HG02759 (cell line): ENCODE measurements around the gene CCDC6.
A peak's percentile ranks its signal among the peaks of the same experiment; 100 is the strongest.
"Not testable (repeated sequence)": the region's sequence is repeated elsewhere in the genome, so short reads cannot be mapped to it uniquely, and the experiment has no call there.

Source experiments
- ATAC-seq: cut with Tn5 transposase; IDR thresholded peaks from one replicate; pipeline ENCODE4 v1.9.1; 2021; ENCODE audit warnings: mild to moderate bottlenecking, moderate library complexity; ENCODE audit not compliant: unreplicated experiment

The CCDC6 gene

DNA sequence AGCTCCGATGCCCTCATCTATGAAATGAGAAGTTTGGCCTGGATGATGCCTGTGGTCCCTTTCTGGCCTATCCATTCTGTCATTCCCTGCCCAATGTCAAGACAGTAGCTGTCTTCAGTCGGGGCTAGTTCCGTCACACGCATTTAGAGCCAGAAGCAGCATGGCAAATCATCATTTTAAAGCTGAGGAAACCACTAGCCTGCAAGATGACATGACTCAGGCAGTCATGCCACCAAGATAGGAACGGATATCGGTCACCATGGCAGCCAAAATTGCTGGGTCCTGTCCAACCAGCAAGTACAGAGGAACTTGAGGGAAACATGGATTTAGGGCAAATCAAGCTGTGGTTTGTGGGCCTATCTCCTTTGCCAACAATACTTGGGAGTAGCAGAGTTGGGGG, 88.6 kb downstream of the CCDC6 start:
- no peak for ATAC-seq

DNA sequence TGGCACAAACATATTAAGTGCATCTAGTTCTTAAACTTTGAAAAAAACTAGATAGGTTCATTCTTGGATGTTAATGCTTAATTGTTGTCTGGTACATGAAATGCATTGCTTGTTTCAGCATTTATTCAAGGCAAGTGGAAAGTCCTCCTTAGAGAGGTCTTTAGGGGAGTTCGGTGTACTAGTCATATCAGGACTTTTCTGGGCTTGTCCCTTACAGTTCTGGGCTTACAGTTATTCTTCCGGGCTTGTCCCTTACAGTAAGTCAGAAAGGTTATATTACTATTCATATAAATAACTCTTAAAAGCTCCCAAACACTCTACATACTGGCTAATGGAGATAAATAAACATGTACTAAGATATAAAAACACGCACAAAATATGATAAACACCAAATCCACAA, 91.5 kb downstream of the CCDC6 start:
- peak; percentile 80 for ATAC-seq

DNA sequence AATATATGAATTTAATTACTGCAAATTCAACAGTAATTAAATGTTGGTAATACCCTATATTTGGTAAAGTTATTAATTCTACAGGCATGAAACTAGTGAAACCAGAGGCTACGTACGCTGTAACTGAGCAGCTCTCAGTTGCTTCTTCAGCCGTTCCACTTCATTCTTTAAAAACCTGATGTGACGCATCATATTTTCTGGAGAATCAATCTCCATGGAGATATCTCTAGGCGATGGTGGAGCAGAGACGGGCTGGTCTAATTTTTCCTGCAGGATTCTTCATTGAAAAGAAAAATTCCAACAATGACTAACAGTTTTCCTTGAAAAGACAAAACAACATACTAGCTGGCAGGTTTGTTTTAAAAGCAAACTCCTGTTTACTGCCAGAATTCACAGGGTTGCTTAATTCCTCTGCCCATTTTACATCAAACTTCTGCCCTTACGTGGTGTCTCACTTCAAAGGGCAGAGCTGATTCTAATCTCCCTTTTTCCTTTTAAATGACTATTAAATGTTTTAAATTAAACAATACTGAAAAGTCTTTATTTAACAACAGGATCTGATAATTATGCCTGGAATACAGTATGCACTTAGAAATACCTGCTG, 93.7 kb downstream of the CCDC6 start:
- ATAC-seq: no peak

DNA sequence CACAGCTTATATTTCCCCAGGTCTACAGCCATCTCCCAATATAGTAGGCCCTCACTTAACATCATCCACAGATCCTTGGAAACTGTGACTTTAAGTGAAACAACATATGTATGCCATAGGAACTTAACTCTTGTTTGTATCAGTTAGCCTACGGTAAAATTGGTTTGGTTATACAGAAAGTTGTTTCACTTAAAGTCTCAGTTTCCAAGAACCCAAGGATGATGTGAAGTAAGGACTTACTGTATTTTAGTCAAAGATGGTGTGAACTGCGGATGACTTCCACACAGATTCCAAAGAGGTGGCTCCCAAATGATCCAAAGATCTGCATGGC, 96.7 kb downstream of the CCDC6 start:
- ATAC-seq: no peak

DNA sequence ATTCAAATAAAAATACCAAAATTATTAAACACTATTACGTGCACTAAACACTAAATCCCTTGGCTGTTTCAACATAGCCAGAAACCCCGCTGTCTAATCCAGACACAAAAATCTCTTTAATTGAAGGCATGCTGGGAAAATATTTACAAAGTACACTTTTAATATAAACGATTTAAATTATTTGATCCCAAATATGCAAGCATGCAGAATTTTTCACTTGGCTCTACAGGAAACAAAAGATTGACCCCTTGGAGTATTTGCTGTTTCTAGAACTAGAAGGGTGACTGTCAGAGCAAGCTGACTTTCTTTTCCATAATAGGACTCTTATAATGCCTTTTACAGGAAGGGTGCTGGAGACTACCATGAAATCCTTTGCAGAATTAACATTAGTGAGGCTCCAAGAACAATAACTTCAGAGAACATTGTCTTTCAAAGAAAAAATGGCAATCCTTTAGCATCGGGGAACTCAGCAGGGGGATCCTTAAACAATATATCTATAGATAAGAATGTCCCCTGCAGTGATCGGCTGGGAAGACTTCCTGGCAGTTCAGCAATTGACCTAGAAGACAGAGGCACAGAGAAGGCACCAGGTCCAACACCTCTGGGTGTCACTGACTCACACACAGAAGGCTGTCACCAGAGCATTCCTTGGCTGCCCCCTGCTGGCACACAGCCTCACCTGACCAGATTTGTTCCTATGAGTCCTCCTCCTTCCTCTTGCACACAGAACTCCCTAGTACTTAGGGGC, 97.3 kb downstream of the CCDC6 start:
- peak; percentile 98 for ATAC-seq

DNA sequence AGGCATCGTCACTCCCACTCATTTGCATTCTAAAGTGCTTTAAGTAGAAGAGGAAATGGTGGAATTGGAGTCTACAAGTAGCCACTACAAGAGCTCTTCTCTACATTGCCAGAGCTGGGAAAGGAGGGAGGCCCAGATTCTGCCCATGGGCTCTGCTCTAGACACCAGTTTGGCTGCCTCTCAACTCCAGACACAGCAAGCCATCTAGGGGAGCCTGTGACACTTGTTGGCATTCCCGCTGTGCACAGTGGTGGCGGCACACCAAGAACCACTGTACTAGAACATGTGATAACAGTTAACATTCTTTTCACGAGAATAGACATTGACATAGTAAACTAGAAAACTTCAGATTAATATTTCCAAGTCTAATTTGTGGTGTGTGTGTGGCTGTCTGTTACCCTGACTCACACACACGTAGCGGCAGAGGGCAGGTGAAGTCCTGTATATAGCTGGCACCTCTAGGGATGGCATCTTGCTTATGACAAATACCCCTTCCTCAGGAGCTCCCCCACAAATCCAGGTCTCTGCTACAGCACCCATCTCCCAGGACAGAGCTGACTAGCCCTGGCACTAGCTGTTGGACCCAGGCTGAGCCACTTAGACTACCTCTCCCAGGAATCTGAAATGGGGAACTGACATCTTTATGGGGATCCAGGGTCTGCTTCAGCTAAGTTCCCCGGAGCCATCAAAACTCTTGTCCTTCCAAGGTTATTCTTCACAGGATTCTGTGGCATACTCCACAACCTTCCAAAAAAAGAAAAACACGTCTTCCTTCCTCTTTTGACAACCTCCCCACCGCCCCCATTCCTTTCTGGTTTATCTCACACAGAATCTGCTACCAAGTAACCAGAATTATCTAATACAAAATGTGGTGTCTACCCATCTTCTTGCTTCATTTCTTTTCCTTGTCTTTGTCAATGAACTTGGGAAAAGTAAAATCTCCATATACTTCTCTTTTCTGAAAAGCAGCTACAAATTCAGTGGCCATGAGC, 98.4 kb downstream of the CCDC6 start:
- ATAC-seq: no peak

DNA sequence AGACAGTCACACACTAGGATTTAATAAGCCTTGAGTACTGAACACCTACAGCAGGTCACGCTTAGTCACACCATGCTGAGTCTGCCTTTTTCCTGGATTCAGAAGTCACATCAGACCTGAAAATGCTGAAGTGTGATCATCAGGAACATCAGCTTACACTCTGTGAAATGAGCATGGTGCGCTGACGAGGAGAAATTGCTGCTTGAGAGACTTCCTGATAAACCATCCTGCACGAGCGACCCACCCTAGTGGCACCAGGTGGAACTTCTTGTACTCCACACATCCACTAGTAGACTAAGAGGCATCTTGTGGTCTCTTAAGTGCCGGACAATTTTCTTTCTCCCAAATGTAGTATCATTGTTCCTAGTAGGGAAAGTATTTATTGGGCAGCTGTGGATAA, 101.3 kb downstream of the CCDC6 start:
- peak; percentile 42 for ATAC-seq

DNA sequence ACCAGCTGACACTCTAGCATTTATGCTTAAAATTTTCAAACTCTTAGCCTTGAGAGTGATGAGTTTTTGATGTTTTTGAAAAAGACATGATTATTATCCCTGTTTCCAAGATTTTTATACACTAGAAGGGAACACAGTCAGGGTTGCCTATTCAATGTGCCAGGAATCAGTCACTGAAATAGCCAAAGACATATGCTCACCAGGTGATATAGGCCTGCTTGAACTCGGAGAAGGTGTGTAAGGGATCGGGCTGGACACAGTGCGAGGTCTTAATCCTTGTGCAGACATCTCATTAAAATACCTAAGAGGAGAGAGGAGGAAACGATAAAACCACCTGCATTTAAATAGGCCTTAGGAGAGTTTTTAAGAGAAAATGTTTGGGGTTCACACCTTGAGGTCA, 102.1 kb downstream of the CCDC6 start:
- no peak for ATAC-seq

DNA sequence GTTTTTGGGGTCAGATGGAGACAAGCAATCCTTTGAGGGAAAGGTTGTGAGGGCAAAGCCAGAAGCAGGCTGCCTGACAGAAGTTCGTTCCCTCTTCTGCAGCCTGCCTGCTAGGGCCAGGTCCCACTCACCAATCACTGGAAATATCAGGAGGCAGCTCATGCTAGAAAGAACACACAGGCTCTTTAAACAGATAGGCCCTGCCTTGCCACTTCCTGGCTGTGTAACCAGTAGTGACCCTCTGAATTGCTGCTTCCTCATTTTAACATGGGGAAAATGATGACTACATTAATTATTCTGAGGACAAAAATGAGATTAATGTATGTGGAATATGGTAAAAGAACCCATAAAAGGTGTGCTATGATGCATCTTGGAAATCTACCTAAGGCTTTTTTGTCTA, 102.6 kb downstream of the CCDC6 start:
- ATAC-seq: no peak

DNA sequence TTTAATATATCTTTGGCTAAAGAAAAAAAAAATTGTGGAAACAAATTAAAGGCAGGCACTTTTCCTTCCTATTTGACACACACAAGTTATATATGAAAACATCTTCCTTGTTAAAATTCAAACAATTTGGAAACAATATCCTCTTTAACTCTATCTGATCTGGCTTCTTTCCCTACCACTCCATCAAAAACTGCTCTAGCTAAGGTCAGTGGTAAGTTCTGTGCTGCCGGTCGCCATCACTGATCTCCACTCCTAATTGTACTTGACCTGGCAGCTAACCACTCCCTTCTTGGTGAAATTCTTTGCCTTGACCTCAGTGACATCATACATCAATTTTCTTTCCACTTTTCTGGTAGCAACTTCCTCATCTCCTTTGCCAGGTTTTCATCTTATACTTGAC, 105.2 kb downstream of the CCDC6 start:
- no peak for ATAC-seq

DNA sequence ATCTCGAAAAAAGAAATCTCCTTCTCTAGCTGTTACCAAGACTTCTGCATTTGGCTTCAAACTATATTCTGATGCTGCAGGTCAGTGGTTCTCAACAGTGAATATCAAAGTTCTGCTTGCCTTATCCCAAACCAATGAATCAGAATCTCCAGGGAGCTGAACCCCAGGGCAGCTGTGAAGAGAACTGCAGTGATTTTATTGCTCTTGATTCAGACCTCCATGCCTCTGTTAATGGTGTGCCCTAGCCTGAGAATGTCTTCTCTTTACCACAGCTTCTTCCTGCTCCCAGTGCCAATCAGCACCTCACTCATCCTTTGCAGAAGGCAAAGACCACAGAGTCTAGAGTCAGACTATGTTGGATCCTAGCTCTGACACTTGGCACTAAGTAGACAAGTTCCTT, 106.9 kb downstream of the CCDC6 start:
- ATAC-seq: no peak

DNA sequence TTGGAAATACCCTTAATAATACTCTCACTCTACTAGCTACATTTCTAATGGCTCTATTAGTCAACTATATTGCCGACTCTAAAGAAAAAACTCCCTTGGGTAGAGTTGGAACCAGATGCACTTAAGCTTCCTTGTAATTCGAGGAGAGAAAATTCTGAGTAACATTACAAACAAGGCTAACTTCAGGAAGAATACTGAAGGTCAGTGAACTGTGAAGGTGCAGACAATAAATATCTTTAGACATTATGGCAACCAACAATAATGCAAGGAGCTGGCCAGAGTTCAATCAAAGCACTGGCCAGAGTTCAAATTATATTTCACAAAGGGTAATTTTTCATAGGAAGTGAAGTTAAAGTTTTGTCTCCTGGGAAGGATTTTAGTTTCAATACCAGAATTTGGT, 112.4 kb downstream of the CCDC6 start:
- no peak for ATAC-seq

DNA sequence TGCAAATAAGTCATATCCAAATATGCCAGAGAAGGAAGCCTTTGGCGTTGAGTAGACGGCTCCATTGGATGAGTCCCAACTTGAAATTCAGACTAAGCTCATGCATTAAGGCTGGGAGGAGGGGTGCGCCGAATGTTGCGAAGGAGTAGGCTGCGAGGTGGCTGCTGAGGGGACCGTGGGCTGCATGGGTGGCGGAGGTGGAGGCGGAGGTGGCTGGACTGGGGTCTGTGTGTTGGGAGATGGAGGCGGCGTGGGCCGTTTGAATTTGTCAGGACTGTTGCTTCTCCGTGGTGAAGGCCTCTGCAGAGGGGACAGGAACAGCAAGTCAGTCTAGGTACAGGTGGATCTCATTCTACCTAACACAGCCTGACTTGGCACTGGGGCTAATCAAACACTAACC, 113.5 kb downstream of the CCDC6 start:
- no peak for ATAC-seq

DNA sequence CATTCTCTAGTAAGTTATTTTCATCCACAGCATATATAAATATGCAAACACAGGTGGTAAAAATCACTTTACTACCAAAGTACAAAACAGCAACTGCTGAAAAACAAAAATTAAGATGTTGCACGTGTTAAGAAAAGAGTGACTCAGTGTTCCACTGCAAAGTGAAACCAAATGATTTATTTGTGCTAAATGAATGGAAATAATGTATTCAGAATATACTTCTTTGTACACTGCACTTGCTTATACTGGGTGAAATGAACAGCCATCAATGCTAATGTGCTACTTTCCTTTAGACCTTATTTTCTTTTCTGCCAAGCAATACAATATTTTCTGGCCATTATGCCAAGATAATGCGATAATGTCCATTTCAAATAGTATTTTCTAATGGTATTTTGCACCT, 114.8 kb downstream of the CCDC6 start:
- ATAC-seq: no peak

DNA sequence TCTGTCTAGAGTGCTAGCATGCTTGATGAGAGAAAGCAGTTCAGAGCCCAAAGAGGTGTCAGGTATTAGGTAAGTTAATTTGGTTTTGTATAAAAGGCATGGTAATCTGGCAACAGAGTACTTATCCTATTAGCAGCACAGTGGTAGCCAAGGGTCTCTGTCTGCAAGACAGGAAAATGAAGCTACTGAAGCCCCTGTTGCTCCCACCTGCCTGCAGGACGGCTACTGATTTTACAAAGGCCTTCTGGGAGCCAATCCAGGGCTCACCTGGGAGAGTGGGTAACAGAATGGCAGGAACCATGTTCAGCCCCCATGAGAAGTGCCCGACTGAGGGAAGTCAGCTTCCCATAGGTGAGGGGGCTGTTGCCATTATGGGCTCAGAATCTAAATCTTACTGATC, 116.3 kb downstream of the CCDC6 start:
- ATAC-seq: not testable (repeated sequence)

DNA sequence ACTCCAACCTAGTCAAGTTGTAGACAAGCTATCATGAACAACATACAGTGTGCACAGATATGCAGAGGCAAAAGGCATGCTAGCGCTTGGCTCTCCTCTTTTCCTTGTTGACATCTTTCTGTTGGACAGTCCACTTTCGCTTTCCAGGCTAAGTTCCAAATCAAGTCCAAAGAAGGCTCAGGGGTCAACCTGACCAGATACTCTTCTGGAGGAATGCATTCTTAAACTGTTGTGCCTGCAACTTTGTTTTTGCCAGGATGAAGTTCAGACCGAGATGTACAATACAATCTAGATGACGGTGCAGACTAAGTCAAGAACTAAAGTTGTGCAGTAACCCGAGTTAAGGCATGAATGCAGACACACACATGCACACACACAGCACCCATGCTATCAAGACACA, 117.4 kb downstream of the CCDC6 start:
- ATAC-seq: not testable (repeated sequence)

DNA sequence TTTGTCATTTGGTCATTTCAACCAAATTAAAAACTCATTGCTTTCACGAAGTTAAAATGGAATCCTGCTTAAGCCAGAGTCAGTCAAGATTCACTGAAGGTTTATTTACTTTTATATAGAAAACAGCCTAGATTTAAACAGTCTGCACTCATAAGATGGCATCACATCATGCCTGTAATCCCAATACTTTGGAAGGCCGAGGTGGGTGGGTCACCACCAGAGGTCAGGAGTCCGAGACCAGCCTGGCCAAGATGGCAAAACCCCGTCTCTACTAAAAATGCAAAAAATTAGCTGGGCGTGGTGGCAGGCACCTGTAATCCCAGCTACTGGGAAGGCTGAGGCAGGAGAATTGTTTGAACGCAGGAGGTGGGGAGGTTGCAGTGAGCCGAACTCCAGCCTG, 119.3 kb downstream of the CCDC6 start:
- ATAC-seq: not testable (repeated sequence)

DNA sequence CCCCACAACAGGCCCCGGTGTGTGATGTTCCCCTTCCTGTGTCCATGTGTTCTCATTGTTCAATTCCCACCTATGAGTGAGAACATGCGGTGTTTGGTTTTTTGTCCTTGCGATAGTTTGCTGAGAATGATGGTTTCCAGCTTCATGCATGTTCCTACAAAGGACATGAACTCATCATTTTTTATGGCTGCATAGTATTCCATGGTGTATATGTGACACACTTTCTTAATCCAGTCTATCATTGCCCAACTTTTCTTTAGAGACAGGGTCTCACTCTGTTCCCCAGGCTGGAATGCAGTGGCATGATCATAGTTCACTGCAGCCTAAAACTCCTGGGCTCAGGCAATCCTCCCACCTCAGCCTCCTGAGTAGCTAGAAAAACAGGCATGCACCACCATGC, 120.9 kb downstream of the CCDC6 start:
- ATAC-seq: not testable (repeated sequence)

DNA sequence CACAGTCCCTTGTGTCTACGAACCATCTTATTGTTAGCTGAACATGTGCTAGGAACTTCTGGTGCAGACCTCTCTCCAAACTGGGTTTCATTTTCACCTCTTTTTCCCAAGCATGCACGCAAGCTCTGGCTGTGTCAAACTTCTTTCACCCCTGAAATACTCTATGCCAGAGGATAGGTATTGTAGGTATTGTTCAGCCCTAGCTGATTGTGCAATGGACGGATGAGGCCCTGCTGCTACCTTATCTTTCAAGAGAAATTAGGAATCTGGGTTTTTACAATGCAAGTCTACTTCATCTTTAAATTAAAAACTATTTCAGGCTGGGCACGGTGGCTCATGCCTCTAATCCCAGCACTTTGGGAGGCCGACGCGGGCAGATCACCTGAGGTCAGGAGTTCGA, 124.8 kb downstream of the CCDC6 start:
- no peak for ATAC-seq

DNA sequence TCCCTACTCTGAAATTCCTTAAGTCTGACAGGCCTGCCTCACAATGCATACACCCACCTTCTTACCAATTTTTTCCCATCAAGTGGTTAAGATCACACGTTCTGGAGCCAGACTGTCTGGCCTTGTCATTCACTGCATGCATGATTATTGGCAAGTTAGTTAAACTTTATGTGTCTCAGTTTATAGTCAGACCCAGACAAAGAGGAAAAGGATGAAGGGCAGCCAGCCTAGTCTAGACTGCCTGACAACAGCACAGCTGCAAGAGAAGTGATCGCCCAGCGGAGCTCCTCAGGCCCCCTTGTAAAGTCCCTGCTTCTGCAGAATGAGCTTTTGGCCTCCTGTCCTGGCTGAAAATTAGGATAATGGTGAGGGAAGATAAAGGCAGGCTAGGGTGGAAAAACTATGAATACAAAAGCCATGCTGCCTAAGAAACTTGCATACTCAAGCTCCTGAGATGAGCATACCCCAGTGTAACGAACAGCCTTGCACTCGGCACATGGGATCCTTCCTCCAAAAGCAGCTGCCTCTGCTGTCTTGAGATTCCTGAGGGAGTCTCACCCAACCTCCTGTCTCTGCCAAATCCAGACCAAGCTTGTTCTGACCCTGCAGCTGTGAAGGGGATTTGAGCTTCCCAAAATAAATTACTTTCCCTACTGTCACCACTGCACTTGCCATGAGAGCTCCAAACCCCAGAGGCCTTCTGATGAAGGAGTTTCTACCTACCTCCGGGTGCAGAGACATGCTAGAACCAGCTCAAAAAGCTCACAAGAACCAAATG, 126.4 kb downstream of the CCDC6 start:
- ATAC-seq: no peak

DNA sequence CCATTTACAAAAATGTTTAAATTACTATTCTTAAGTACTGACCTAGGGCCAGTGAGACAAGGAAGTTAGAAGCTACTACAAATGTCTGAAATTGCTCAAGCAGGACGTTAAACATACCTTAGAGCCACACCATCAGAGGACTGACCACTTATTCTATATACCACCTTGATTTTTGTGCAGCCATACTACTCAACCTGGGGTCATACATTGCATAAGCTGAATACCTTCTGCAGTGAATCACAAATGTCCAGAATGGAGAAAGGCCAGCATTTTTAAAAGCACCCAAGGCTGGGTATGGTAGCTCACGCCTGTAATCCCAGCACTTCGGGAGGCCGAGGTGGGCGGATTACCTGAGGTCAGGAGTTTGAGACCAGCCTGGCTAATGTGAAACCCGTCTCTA, 131.9 kb downstream of the CCDC6 start:
- no peak for ATAC-seq
